HEK293 (cell line): ENCODE results near the gene KIAA1671.

Experiments
- KLF16 ChIP-seq: fragments of 450-650 bp; formaldehyde crosslinking; IDR thresholded peaks from 2 replicates; pipeline ENCODE4 v1.5.1; 2017; ENCODE audit warnings: missing biosample characterization, missing genetic modification characterization
- ZNF138 ChIP-seq: fragments of 450-650 bp; formaldehyde crosslinking; IDR thresholded peaks from 2 replicates; pipeline ENCODE4 v1.5.1; 2016; ENCODE audit warnings: missing biosample characterization, missing genetic modification characterization, borderline replicate concordance
- ZNF747 ChIP-seq: fragments of 450-650 bp; formaldehyde crosslinking; IDR thresholded peaks from 2 replicates; pipeline ENCODE4 v1.5.1; 2016; ENCODE audit warnings: missing biosample characterization, missing genetic modification characterization
- ZNF785 ChIP-seq: fragments of 450-650 bp; formaldehyde crosslinking; IDR thresholded peaks from 2 replicates; pipeline ENCODE4 v1.5.1; 2016; ENCODE audit warnings: missing biosample characterization, missing genetic modification characterization
- TF ChIP-seq, protein P1 (sequence below): fragments of 450-650 bp; IDR thresholded peaks from 2 replicates; pipeline ENCODE4 v1.5.1; 2018; ENCODE audit warnings: missing biosample characterization, mild to moderate bottlenecking, missing genetic modification characterization
- TF ChIP-seq, protein P2 (sequence below): fragments of 450-650 bp; formaldehyde crosslinking; IDR thresholded peaks from 2 replicates; pipeline ENCODE4 v1.5.1; 2016; ENCODE audit warnings: missing biosample characterization, missing genetic modification characterization

- TF ChIP-seq, protein P1, sequence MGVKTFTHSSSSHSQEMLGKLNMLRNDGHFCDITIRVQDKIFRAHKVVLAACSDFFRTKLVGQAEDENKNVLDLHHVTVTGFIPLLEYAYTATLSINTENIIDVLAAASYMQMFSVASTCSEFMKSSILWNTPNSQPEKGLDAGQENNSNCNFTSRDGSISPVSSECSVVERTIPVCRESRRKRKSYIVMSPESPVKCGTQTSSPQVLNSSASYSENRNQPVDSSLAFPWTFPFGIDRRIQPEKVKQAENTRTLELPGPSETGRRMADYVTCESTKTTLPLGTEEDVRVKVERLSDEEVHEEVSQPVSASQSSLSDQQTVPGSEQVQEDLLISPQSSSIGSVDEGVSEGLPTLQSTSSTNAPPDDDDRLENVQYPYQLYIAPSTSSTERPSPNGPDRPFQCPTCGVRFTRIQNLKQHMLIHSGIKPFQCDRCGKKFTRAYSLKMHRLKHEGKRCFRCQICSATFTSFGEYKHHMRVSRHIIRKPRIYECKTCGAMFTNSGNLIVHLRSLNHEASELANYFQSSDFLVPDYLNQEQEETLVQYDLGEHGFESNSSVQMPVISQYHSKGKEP (tag by site-specific recombination), result no peak
- TF ChIP-seq, protein P2, sequence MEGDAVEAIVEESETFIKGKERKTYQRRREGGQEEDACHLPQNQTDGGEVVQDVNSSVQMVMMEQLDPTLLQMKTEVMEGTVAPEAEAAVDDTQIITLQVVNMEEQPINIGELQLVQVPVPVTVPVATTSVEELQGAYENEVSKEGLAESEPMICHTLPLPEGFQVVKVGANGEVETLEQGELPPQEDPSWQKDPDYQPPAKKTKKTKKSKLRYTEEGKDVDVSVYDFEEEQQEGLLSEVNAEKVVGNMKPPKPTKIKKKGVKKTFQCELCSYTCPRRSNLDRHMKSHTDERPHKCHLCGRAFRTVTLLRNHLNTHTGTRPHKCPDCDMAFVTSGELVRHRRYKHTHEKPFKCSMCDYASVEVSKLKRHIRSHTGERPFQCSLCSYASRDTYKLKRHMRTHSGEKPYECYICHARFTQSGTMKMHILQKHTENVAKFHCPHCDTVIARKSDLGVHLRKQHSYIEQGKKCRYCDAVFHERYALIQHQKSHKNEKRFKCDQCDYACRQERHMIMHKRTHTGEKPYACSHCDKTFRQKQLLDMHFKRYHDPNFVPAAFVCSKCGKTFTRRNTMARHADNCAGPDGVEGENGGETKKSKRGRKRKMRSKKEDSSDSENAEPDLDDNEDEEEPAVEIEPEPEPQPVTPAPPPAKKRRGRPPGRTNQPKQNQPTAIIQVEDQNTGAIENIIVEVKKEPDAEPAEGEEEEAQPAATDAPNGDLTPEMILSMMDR, result no peak
- TF ChIP-seq ZNF747, result no peak
- TF ChIP-seq ZNF785, result no peak
- TF ChIP-seq ZNF138 (tag by site-specific recombination), result no peak
- TF ChIP-seq KLF16, result no peak
Measured at GRCh38 chr22:25123677-25124076, 171.2 kb downstream of the KIAA1671 start.
